ENCODE measurements around the gene CD209. TPM values are rescaled to one million over a fixed set of nuclear protein-coding genes. Genes with fewer than 3 reads are reported as not detected.

CD209 gene
- total and polyA plus RNA-seq, 2 experiments from 2014 or later: 0.35 TPM; not detected in 1

DNA sequence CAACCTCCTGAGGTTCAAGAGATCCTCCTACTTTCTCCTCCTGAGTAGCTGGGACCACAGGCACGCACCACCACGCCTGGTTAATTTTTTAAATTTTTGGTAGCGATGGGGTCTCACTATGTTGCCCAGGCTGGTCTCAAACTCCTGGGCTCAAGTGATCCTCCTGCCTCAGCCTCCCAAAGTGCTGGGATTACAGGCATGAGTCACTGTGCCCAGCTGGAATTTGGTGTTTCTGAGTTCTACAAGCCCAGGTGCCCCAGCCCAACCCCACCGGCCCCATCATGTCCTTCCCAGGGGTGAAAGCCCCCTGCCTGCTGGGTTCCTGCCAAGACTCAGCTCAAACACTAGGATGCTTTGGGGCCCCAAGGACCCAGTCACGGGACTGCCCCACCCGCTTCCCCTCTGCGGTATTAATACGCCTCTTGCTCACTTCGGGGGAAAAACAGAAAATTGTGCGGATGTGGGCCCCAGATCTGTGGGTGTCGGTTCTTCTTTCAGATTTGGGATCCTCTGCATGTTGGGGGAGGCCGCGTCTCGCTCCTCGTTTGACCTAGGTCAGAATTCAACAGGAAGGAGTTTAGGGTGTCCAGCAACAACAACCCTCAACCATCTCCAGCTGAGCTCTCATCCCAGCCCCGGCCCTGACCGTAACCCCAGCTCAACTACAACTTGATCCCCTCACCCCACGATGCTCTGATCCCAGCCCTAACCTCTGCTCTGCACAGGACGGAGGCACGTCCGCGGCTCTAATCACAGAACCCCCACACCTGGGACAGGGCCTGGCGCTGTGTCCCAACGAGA lies 41.7 kb downstream of the CD209 start:
- H3K36me3 ChIP-seq (ENCODE audit: insufficient read depth): no peaks in the 10 kb centered on the region
- ATAC-seq (peak; percentile 45; the same call in 2 of the 3 replicates), DNase-seq (ENCODE audit: low spot score) (no peak)
- H3K27ac ChIP-seq (ENCODE audit: low read depth): no peak overlapping the region
- Mint-ChIP-seq H3K27ac (no peak overlapping the region; the same call in 1 of the 2 replicates), H3K36me3 (ENCODE audit: low read depth) (no peaks in the 10 kb centered on the region; the same call in 2 of the 3 replicates), H3K27me3 (ENCODE audit: insufficient read depth, low read depth, poor library complexity) (peaks cover 13% of the 10 kb centered on the region), H3K4me3 (no peak overlapping the region), H3K9me3 (no peaks in the 10 kb centered on the region), H3K4me1 (no peaks in the 10 kb centered on the region)
- TF ChIP-seq CREB1 (CRISPR knock-in tag; IDR thresholded peaks at IDR 0.05; ENCODE audit: low read depth) (no peak), EZH2phosphoT487 (IDR thresholded peaks at IDR 0.05; ENCODE audit: unreplicated experiment) (no peak), EZH2 (IDR thresholded peaks at IDR 0.05; ENCODE audit: low read depth, unreplicated experiment) (no peak), STAT1 (IDR thresholded peaks at IDR 0.05; ENCODE audit: unreplicated experiment) (no peak), POLR2AphosphoS5 (IDR thresholded peaks at IDR 0.05; ENCODE audit: low read depth) (no peak), ZNF114 (CRISPR knock-in tag; IDR thresholded peaks at IDR 0.05) (no peak), ZNF331 (CRISPR knock-in tag; IDR thresholded peaks at IDR 0.05; ENCODE audit: low read depth) (no peak), NANOG (IDR thresholded peaks at IDR 0.05; ENCODE audit: borderline replicate concordance) (no peak), JUNB (IDR thresholded peaks at IDR 0.05; ENCODE audit: unreplicated experiment) (no peak)
- TF ChIP-seq, protein P1, sequence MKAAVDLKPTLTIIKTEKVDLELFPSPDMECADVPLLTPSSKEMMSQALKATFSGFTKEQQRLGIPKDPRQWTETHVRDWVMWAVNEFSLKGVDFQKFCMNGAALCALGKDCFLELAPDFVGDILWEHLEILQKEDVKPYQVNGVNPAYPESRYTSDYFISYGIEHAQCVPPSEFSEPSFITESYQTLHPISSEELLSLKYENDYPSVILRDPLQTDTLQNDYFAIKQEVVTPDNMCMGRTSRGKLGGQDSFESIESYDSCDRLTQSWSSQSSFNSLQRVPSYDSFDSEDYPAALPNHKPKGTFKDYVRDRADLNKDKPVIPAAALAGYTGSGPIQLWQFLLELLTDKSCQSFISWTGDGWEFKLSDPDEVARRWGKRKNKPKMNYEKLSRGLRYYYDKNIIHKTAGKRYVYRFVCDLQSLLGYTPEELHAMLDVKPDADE (IDR thresholded peaks at IDR 0.05): no peak
- TF ChIP-seq, protein P2, sequence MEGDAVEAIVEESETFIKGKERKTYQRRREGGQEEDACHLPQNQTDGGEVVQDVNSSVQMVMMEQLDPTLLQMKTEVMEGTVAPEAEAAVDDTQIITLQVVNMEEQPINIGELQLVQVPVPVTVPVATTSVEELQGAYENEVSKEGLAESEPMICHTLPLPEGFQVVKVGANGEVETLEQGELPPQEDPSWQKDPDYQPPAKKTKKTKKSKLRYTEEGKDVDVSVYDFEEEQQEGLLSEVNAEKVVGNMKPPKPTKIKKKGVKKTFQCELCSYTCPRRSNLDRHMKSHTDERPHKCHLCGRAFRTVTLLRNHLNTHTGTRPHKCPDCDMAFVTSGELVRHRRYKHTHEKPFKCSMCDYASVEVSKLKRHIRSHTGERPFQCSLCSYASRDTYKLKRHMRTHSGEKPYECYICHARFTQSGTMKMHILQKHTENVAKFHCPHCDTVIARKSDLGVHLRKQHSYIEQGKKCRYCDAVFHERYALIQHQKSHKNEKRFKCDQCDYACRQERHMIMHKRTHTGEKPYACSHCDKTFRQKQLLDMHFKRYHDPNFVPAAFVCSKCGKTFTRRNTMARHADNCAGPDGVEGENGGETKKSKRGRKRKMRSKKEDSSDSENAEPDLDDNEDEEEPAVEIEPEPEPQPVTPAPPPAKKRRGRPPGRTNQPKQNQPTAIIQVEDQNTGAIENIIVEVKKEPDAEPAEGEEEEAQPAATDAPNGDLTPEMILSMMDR (conservative IDR thresholded peaks at IDR 0.05; ENCODE audit: low read depth in 2 of 2): no peak
- TF ChIP-seq, protein P3, sequence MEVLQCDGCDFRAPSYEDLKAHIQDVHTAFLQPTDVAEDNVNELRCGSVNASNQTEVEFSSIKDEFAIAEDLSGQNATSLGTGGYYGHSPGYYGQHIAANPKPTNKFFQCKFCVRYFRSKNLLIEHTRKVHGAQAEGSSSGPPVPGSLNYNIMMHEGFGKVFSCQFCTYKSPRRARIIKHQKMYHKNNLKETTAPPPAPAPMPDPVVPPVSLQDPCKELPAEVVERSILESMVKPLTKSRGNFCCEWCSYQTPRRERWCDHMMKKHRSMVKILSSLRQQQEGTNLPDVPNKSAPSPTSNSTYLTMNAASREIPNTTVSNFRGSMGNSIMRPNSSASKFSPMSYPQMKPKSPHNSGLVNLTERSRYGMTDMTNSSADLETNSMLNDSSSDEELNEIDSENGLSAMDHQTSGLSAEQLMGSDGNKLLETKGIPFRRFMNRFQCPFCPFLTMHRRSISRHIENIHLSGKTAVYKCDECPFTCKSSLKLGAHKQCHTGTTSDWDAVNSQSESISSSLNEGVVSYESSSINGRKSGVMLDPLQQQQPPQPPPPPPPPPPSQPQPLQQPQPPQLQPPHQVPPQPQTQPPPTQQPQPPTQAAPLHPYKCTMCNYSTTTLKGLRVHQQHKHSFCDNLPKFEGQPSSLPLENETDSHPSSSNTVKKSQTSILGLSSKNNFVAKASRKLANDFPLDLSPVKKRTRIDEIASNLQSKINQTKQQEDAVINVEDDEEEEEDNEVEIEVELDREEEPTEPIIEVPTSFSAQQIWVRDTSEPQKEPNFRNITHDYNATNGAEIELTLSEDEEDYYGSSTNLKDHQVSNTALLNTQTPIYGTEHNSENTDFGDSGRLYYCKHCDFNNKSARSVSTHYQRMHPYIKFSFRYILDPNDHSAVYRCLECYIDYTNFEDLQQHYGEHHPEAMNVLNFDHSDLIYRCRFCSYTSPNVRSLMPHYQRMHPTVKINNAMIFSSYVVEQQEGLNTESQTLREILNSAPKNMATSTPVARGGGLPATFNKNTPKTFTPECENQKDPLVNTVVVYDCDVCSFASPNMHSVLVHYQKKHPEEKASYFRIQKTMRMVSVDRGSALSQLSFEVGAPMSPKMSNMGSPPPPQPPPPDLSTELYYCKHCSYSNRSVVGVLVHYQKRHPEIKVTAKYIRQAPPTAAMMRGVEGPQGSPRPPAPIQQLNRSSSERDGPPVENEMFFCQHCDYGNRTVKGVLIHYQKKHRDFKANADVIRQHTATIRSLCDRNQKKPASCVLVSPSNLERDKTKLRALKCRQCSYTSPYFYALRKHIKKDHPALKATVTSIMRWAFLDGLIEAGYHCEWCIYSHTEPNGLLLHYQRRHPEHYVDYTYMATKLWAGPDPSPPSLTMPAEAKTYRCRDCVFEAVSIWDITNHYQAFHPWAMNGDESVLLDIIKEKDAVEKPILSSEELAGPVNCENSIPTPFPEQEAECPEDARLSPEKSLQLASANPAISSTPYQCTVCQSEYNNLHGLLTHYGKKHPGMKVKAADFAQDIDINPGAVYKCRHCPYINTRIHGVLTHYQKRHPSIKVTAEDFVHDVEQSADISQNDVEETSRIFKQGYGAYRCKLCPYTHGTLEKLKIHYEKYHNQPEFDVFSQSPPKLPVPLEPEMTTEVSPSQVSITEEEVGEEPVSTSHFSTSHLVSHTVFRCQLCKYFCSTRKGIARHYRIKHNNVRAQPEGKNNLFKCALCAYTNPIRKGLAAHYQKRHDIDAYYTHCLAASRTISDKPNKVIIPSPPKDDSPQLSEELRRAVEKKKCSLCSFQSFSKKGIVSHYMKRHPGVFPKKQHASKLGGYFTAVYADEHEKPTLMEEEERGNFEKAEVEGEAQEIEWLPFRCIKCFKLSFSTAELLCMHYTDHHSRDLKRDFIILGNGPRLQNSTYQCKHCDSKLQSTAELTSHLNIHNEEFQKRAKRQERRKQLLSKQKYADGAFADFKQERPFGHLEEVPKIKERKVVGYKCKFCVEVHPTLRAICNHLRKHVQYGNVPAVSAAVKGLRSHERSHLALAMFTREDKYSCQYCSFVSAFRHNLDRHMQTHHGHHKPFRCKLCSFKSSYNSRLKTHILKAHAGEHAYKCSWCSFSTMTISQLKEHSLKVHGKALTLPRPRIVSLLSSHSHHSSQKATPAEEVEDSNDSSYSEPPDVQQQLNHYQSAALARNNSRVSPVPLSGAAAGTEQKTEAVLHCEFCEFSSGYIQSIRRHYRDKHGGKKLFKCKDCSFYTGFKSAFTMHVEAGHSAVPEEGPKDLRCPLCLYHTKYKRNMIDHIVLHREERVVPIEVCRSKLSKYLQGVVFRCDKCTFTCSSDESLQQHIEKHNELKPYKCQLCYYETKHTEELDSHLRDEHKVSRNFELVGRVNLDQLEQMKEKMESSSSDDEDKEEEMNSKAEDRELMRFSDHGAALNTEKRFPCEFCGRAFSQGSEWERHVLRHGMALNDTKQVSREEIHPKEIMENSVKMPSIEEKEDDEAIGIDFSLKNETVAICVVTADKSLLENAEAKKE (CRISPR knock-in tag; IDR thresholded peaks at IDR 0.05): no peak
- TF ChIP-seq, protein P4, sequence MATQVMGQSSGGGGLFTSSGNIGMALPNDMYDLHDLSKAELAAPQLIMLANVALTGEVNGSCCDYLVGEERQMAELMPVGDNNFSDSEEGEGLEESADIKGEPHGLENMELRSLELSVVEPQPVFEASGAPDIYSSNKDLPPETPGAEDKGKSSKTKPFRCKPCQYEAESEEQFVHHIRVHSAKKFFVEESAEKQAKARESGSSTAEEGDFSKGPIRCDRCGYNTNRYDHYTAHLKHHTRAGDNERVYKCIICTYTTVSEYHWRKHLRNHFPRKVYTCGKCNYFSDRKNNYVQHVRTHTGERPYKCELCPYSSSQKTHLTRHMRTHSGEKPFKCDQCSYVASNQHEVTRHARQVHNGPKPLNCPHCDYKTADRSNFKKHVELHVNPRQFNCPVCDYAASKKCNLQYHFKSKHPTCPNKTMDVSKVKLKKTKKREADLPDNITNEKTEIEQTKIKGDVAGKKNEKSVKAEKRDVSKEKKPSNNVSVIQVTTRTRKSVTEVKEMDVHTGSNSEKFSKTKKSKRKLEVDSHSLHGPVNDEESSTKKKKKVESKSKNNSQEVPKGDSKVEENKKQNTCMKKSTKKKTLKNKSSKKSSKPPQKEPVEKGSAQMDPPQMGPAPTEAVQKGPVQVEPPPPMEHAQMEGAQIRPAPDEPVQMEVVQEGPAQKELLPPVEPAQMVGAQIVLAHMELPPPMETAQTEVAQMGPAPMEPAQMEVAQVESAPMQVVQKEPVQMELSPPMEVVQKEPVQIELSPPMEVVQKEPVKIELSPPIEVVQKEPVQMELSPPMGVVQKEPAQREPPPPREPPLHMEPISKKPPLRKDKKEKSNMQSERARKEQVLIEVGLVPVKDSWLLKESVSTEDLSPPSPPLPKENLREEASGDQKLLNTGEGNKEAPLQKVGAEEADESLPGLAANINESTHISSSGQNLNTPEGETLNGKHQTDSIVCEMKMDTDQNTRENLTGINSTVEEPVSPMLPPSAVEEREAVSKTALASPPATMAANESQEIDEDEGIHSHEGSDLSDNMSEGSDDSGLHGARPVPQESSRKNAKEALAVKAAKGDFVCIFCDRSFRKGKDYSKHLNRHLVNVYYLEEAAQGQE (IDR thresholded peaks at IDR 0.05; ENCODE audit: unreplicated experiment): no peak
- no peaks in the 10 kb centered on the region for H4K20me1 ChIP-seq (replicated peaks; ENCODE audit: insufficient read depth)
- H3K4me3 ChIP-seq: no peak overlapping the region
- H3K4me2 ChIP-seq: no peak overlapping the region
- no peaks in the 10 kb centered on the region for H3K27me3 ChIP-seq (ENCODE audit: insufficient read depth)
- no peaks in the 10 kb centered on the region for H3K4me1 ChIP-seq (ENCODE audit: insufficient read depth)
- H3K79me2 ChIP-seq (replicated peaks; ENCODE audit: insufficient read depth): no peaks in the 10 kb centered on the region
- H3F3A ChIP-seq (replicated peaks; ENCODE audit: low read depth): no peaks in the 10 kb centered on the region
- H2AFZ ChIP-seq: no peak overlapping the region; the same call in 1 of the 2 replicates
- no peaks in the 10 kb centered on the region for H3K9me2 ChIP-seq (ENCODE audit: insufficient read depth)

All from GM23338 (cell line).